GM12891 (cell line): Measurements from ENCODE around the gene FOXS1.
"Not testable (repeated sequence)": the region's sequence is repeated elsewhere in the genome, so short reads cannot be mapped to it uniquely, and the experiment has no call there.

Source experiments
- DNase-seq: peaks from one replicate; pipeline ENCODE4 v3.0.0; 2011; ENCODE audit warnings: low spot score; ENCODE audit not compliant: insufficient read length
- FAIRE-seq: peaks from 2 replicates; lab custom pipeline; 2011; peaks lifted over from hg19 to GRCh38; lab: Jason Lieb, UNC
- PAX5 ChIP-seq: IDR thresholded peaks from 2 replicates; pipeline ENCODE4 v1.6.1; 2011; ENCODE audit warnings: low read length, moderate library complexity, mild to moderate bottlenecking; ENCODE audit not compliant: insufficient read depth, severe bottlenecking
- POLR2A ChIP-seq: IDR thresholded peaks from 2 replicates; pipeline ENCODE4 v1.6.1; 2011; ENCODE audit warnings: low read depth, low read length, control low read depth
- POLR2AphosphoS5 ChIP-seq: IDR thresholded peaks from 2 replicates; pipeline ENCODE4 v1.6.1; 2011; ENCODE audit warnings: low read depth, low read length, control low read depth
- POU2F2 ChIP-seq: IDR thresholded peaks from 2 replicates; pipeline ENCODE4 v1.6.1; 2011; ENCODE audit warnings: low read depth, mild to moderate bottlenecking, control low read depth, low read length, moderate library complexity
- SPI1 ChIP-seq: IDR thresholded peaks from 2 replicates; pipeline ENCODE4 v1.6.1; 2011; ENCODE audit warnings: low read depth, low read length, control low read depth
- TAF1 ChIP-seq: IDR thresholded peaks from 2 replicates; pipeline ENCODE4 v1.6.1; 2011; ENCODE audit warnings: low read depth, low read length, control low read depth

The FOXS1 gene

GRCh38 chr20:31816221-31816620 lies 29.2 kb downstream of the FOXS1 start:
- DNase-seq (no peak), FAIRE-seq (no peak)
- TF ChIP-seq POLR2AphosphoS5, result no peak
- no peak for TF ChIP-seq POLR2A
- no peak for TF ChIP-seq TAF1
- no peak for TF ChIP-seq PAX5
- no peak for TF ChIP-seq POU2F2
- no peak for TF ChIP-seq SPI1

GRCh38 chr20:31815408-31816188 lies 29.8 kb downstream of the FOXS1 start:
- TF ChIP-seq TAF1 (no peak), SPI1 (no peak), POU2F2 (no peak), PAX5 (no peak)
- no peak for DNase-seq
- FAIRE-seq, result no peak

DNA sequence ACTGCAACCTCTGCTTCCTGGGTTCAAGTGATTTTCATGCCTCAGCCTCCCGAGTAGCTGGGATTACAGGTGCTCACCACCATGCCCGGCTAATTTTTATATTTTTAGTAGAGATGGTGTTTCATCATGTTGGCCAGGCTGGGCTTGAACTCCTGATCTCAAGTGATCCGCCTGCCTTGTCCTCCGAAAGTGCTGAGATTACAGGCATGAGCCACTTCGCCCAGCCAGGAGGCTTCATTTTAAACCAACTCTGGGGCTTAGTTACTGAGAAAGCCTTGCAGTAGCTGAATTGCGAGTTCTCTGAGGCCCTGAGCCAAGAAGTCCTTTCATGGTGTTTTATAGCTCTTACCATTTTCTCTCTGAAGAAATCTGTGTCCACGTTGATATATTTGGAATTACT lies 31.3 kb downstream of the FOXS1 start:
- DNase-seq, FAIRE-seq: not testable (repeated sequence)

DNA sequence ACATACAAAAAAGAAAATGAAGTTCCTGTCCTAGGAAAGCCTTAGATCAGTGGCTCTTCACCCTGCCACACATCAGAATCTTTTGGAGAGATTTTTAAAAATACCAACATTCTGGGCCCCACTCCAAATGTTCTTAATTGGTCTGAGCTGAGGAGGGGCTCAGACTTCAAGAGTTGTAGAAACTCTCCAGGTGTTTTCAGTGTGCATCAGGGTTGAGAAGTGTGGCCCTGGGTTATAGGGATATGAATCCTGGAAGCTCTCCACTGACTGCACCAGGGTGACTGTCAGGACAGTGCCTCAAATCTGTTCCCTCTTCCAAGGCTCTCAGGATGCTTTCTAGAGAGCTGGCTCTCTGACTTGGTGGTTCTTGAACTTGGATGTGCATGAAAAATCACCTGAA lies 31.8 kb downstream of the FOXS1 start:
- DNase-seq (no peak), FAIRE-seq (no peak)
- TF ChIP-seq TAF1 (no peak), PAX5 (no peak), POU2F2 (no peak), POLR2AphosphoS5 (no peak), SPI1 (no peak), POLR2A (no peak)

GRCh38 chr20:31811796-31812728 lies 33.3 kb downstream of the FOXS1 start:
- no peak for DNase-seq
- TF ChIP-seq POLR2A (no peak), TAF1 (no peak), POLR2AphosphoS5 (no peak), PAX5 (no peak), SPI1 (no peak), POU2F2 (no peak)
- no peak for FAIRE-seq

GRCh38 chr20:31811198-31811597 lies 34.2 kb downstream of the FOXS1 start:
- TF ChIP-seq SPI1 (no peak), POU2F2 (no peak), POLR2AphosphoS5 (no peak)
- FAIRE-seq, result no peak
- DNase-seq, result no peak

DNA sequence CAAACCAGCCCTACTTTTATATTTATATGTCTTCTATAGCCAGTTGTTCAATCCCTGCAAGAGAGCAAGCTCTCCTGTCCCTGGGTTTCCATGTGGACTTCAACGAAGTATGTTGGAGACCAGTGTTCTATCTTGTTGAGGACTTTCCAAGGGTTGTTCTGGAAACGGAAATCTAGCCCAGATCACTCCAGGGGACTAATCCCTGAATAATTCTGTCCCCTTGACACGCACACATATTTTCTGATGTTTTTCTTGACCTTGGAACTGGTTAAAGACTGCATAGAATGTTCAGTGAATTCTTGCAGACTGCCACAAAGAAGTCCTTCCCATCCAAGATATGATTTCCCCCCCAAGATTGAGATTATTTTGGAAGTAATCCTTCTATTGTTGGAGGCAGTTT lies 35.7 kb downstream of the FOXS1 start:
- no peak for TF ChIP-seq PAX5
- no peak for TF ChIP-seq POU2F2
- no peak for TF ChIP-seq SPI1
- no peak for TF ChIP-seq POLR2A
- FAIRE-seq, result no peak
- DNase-seq, result no peak

- DNase-seq (no peak), FAIRE-seq (no peak)
- TF ChIP-seq POLR2A, result no peak
Observed at GRCh38 chr20:31808481-31808880, 36.9 kb downstream of the FOXS1 start.

GRCh38 chr20:31806564-31807355 lies 38.6 kb downstream of the FOXS1 start:
- no peak for TF ChIP-seq TAF1
- no peak for TF ChIP-seq POLR2A
- no peak for TF ChIP-seq PAX5
- TF ChIP-seq POLR2AphosphoS5, result no peak
- no peak for TF ChIP-seq SPI1
- TF ChIP-seq POU2F2, result no peak
- DNase-seq, result no peak
- no peak for FAIRE-seq
